Measurements from ENCODE around the gene FBLN7.

The FBLN7 gene

GRCh38 chr2:112165296-112165695 is 27.1 kb downstream of the FBLN7 start:
- Histone ChIP-seq H3K4me3 (ENCODE audit: low read depth, low read length) (no peak overlapping the region), H3K4me1 (ENCODE audit: control insufficient read depth, insufficient read depth, low read length) (no peaks in the 10 kb centered on the region), H3K27ac (ENCODE audit: extremely low read depth, low read depth, low read length) (no peak overlapping the region), H3K9me3 (ENCODE audit: control insufficient read depth, insufficient read depth, low read depth, low read length) (no peaks in the 10 kb centered on the region), H3K36me3 (ENCODE audit: control insufficient read depth in 2 of 2, insufficient read depth in 1 of 2, low read length in 2 of 2) (no peaks in the 10 kb centered on the region)
- no peak for TF ChIP-seq SP7 (tag by site-specific recombination; IDR thresholded peaks at IDR 0.05)
- TF ChIP-seq TSHZ1 (tag by site-specific recombination; IDR thresholded peaks at IDR 0.05; ENCODE audit: borderline replicate concordance): no peak
- TF ChIP-seq ZNF311 (tag by site-specific recombination; IDR thresholded peaks at IDR 0.05; ENCODE audit: borderline replicate concordance): no peak
- TF ChIP-seq OVOL3 (tag by site-specific recombination; IDR thresholded peaks at IDR 0.05): no peak
- TF ChIP-seq ZSCAN4 (tag by site-specific recombination; IDR thresholded peaks at IDR 0.05): no peak
- no peak for TF ChIP-seq ZNF548 (tag by site-specific recombination; IDR thresholded peaks at IDR 0.05)
- TF ChIP-seq ZBTB21 (tag by site-specific recombination; IDR thresholded peaks at IDR 0.05): no peak
- no peak for TF ChIP-seq ZNF10 (tag by site-specific recombination; IDR thresholded peaks at IDR 0.05)
- no peak for TF ChIP-seq ZNF629 (tag by site-specific recombination; IDR thresholded peaks at IDR 0.05)
- TF ChIP-seq BCL11A (tag by site-specific recombination; IDR thresholded peaks at IDR 0.05; ENCODE audit: low read depth): no peak
- TF ChIP-seq ZNF280C (tag by site-specific recombination; IDR thresholded peaks at IDR 0.05): no peak
- no peak for TF ChIP-seq ZBTB49 (tag by site-specific recombination; IDR thresholded peaks at IDR 0.05; ENCODE audit: low read depth)
- no peak for TF ChIP-seq ZNF221 (tag by site-specific recombination; IDR thresholded peaks at IDR 0.05; ENCODE audit: borderline replicate concordance)
- TF ChIP-seq ZNF416 (tag by site-specific recombination; IDR thresholded peaks at IDR 0.05): no peak
- TF ChIP-seq ZBTB10 (tag by site-specific recombination; IDR thresholded peaks at IDR 0.05): no peak
- ChIA-PET POLR2A (no interaction called here), CTCF (interaction anchor here (0.6 kb wide), 1 partner anchor 111 kb away, joined by 3 read pairs; no protein-coding TSS in a partner anchor)

All from HEK293 (cell line).